HepG2 (cell line): ENCODE results near the gene EIF4E1B.

Experiments
- CHCHD3 ChIP-seq: sonication (generic); formaldehyde crosslinking; IDR thresholded peaks from 2 replicates; pipeline ENCODE4 v1.8.0; 2022; ENCODE audit warnings: mild to moderate bottlenecking, missing genetic modification reagents, moderate library complexity
- EP300 ChIP-seq, 3 experiments: sonication (generic) in 1 of 3; formaldehyde crosslinking in 1 of 3; IDR thresholded peaks; 2 replicates each; pipeline versions ENCODE4 v1.5.1 to v1.6.1; 2011 to 2020; ENCODE audit warnings: low read depth in 2 of 3, low read length in 2 of 3, borderline replicate concordance in 1 of 3, improper control_type of control experiment in 1 of 3, mild to moderate bottlenecking in 1 of 3, missing genetic modification reagents in 1 of 3, moderate library complexity in 1 of 3
- ESRRA ChIP-seq: sonication (generic); formaldehyde crosslinking; IDR thresholded peaks from 2 replicates; pipeline ENCODE4 v1.5.1; 2020; ENCODE audit warnings: mild to moderate bottlenecking, low read depth, missing genetic modification reagents
- KAT7 ChIP-seq: IDR thresholded peaks from 2 replicates; pipeline ENCODE4 v1.6.1; 2018; ENCODE audit warnings: borderline replicate concordance, missing compliant biosample characterization
- MED1 ChIP-seq: sonication (generic); formaldehyde crosslinking; IDR thresholded peaks from 2 replicates; pipeline ENCODE4 v1.4.0; 2020; ENCODE audit warnings: missing genetic modification reagents
- SRSF1 ChIP-seq: fragments of 200-400 bp; formaldehyde crosslinking; optimal IDR thresholded peaks from 2 replicates; pipeline ENCODE3; 2017; ENCODE audit warnings: mild to moderate bottlenecking, low read depth, low read length, moderate library complexity
- TRIM24 ChIP-seq: sonication (generic); formaldehyde crosslinking; IDR thresholded peaks from 2 replicates; pipeline ENCODE4 v1.8.0; 2022; ENCODE audit warnings: mild to moderate bottlenecking, missing genetic modification reagents
- ZNF292 ChIP-seq: sonication (generic); formaldehyde crosslinking; IDR thresholded peaks from 2 replicates; pipeline ENCODE4 v1.8.1; 2022; ENCODE audit warnings: mild to moderate bottlenecking, low read depth, missing genetic modification reagents, borderline replicate concordance
- TF ChIP-seq, protein P1 (sequence below): sonication (generic); formaldehyde crosslinking; IDR thresholded peaks from 2 replicates; pipeline ENCODE4 v1.5.0; 2020; ENCODE audit warnings: mild to moderate bottlenecking, missing genetic modification reagents, moderate library complexity
- TF ChIP-seq, protein P2 (sequence below): sonication (generic); formaldehyde crosslinking; IDR thresholded peaks from 2 replicates; pipeline ENCODE4 v1.4.0; 2020; ENCODE audit warnings: missing genetic modification reagents, mild to moderate bottlenecking, borderline replicate concordance
- TF ChIP-seq, protein P3 (sequence below): sonication (generic); formaldehyde crosslinking; IDR thresholded peaks from 2 replicates; pipeline ENCODE4 v1.4.0; 2020; ENCODE audit warnings: missing genetic modification reagents

DNA sequence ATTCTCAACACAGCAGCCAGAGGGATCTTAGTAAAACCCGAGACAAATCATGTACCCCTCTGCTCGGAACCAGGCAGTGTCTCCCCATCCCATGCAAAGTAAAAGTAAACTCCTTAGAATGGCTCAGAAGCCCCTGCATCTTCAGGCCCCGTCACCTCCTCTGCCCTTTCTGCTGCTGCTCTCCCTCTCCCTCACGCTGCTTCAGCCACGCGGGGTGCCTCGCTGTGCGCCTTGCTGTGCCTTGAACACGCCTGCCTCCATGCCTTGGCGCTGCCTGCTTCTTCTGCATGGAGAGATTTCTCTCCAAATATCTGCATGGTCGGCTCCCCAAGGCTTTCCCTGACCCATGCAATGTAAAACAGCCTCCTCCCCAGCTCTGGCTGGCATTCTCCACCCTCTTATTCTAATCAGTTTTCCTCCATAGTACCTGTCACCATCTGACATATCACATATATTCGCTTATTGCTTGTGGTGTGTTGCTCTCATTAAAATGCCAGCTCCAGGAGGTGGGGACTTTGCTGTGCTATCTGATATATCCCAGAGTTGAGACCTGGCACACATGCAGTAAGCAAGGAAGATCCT, 28.5 kb upstream of the EIF4E1B start:
- TF ChIP-seq EP300 (IDR thresholded peaks at IDR 0.05; ENCODE audit: low read depth in 2 of 2, low read length in 2 of 2): no peak
- TF ChIP-seq EP300 (CRISPR knock-in tag; IDR thresholded peaks at IDR 0.05; ENCODE audit: borderline replicate concordance): no peak
- TF ChIP-seq, protein P1, sequence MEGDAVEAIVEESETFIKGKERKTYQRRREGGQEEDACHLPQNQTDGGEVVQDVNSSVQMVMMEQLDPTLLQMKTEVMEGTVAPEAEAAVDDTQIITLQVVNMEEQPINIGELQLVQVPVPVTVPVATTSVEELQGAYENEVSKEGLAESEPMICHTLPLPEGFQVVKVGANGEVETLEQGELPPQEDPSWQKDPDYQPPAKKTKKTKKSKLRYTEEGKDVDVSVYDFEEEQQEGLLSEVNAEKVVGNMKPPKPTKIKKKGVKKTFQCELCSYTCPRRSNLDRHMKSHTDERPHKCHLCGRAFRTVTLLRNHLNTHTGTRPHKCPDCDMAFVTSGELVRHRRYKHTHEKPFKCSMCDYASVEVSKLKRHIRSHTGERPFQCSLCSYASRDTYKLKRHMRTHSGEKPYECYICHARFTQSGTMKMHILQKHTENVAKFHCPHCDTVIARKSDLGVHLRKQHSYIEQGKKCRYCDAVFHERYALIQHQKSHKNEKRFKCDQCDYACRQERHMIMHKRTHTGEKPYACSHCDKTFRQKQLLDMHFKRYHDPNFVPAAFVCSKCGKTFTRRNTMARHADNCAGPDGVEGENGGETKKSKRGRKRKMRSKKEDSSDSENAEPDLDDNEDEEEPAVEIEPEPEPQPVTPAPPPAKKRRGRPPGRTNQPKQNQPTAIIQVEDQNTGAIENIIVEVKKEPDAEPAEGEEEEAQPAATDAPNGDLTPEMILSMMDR (CRISPR knock-in tag): no peak
- no peak for TF ChIP-seq ESRRA (CRISPR knock-in tag)
- no peak for TF ChIP-seq CHCHD3 (CRISPR knock-in tag)
- TF ChIP-seq KAT7 (CRISPR knock-in tag): no peak
- TF ChIP-seq SRSF1: no peak
- TF ChIP-seq, protein P2, sequence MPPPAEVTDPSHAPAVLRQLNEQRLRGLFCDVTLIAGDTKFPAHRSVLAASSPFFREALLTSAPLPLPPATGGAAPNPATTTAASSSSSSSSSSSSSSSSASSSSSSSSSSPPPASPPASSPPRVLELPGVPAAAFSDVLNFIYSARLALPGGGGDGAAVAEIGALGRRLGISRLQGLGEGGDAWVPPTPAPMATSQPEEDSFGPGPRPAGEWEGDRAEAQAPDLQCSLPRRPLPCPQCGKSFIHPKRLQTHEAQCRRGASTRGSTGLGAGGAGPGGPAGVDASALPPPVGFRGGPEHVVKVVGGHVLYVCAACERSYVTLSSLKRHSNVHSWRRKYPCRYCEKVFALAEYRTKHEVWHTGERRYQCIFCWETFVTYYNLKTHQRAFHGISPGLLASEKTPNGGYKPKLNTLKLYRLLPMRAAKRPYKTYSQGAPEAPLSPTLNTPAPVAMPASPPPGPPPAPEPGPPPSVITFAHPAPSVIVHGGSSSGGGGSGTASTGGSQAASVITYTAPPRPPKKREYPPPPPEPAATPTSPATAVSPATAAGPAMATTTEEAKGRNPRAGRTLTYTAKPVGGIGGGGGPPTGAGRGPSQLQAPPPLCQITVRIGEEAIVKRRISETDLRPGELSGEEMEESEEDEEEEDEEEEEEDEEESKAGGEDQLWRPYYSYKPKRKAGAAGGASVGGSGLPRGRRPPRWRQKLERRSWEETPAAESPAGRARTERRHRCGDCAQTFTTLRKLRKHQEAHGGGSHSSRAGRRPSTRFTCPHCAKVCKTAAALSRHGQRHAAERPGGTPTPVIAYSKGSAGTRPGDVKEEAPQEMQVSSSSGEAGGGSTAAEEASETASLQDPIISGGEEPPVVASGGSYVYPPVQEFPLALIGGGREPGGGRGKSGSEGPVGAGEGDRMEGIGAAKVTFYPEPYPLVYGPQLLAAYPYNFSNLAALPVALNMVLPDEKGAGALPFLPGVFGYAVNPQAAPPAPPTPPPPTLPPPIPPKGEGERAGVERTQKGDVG (CRISPR knock-in tag): no peak
- no peak for TF ChIP-seq MED1 (CRISPR knock-in tag)
- no peak for TF ChIP-seq TRIM24 (CRISPR knock-in tag)
- TF ChIP-seq ZNF292 (CRISPR knock-in tag): no peak
- TF ChIP-seq, protein P3, sequence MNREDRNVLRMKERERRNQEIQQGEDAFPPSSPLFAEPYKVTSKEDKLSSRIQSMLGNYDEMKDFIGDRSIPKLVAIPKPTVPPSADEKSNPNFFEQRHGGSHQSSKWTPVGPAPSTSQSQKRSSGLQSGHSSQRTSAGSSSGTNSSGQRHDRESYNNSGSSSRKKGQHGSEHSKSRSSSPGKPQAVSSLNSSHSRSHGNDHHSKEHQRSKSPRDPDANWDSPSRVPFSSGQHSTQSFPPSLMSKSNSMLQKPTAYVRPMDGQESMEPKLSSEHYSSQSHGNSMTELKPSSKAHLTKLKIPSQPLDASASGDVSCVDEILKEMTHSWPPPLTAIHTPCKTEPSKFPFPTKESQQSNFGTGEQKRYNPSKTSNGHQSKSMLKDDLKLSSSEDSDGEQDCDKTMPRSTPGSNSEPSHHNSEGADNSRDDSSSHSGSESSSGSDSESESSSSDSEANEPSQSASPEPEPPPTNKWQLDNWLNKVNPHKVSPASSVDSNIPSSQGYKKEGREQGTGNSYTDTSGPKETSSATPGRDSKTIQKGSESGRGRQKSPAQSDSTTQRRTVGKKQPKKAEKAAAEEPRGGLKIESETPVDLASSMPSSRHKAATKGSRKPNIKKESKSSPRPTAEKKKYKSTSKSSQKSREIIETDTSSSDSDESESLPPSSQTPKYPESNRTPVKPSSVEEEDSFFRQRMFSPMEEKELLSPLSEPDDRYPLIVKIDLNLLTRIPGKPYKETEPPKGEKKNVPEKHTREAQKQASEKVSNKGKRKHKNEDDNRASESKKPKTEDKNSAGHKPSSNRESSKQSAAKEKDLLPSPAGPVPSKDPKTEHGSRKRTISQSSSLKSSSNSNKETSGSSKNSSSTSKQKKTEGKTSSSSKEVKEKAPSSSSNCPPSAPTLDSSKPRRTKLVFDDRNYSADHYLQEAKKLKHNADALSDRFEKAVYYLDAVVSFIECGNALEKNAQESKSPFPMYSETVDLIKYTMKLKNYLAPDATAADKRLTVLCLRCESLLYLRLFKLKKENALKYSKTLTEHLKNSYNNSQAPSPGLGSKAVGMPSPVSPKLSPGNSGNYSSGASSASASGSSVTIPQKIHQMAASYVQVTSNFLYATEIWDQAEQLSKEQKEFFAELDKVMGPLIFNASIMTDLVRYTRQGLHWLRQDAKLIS (CRISPR knock-in tag): no peak
